ENCODE measurements around the gene TLE6. TPM values are rescaled to one million over a fixed set of nuclear protein-coding genes. Genes with fewer than 3 reads are reported as not detected.

The TLE6 gene
- polyA plus RNA-seq, 2 of the 4 experiments (the other 2 are of a cell fraction) = 3.1 to 4.2 TPM

DNA sequence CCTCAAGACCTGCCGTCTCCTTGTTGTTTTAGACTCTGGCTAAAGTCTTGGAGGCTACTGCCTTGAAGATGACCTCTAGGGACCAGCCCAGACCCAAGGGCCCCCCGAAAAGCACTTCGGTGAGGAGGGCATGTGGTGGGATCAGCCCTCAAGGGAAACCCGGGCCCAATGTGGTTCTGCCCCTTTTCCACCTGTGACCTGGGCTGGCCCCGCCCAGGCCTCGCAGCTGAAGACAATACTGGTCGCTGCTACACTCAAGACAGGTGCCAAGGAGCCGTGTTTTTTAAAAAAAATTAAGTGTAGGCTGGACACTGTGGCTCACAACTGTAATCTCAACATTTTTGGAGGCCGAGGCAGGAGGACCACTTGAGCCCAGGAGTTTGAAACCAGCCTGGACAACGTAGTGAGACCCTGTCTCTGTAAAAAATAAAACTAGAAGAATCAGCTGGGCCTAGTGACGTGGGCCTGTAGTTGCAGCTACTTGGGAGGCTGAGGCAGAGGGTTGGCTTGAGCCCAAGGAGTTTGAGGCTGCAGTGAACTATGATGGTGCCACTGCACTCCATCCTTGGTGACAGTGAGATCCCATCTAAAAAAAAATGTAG is 903 bp downstream of the TLE6 start:
- peak overlapping the region; percentile 48; the same call in 1 of the 3 replicates for H3K4me3 ChIP-seq
- CTCF ChIA-PET = interaction anchor here (1.4 to 3.7 kb wide), 3 partner anchors 16 to 58 kb away, joined by 7 to 17 read pairs (median 11); no protein-coding TSS in a partner anchor
- H3K4me1 ChIP-seq = peaks cover 8% of the 10 kb centered on the region; the same call in 2 of the 3 replicates
- POLR2A ChIA-PET = interaction anchor here (1.7 to 2.0 kb wide), 2 partner anchors 27 to 58 kb away, joined by 10 to 15 read pairs; no protein-coding TSS in a partner anchor
- WGBS (ENCODE audit: missing lambda C conversion rate) = 89% methylated on average over 11 of the region's 11 CpGs
- no peak for ATAC-seq
- no peak for TF ChIP-seq TFCP2L1 (CRISPR knock-in tag; IDR thresholded peaks at IDR 0.05)
- TF ChIP-seq, protein P1, sequence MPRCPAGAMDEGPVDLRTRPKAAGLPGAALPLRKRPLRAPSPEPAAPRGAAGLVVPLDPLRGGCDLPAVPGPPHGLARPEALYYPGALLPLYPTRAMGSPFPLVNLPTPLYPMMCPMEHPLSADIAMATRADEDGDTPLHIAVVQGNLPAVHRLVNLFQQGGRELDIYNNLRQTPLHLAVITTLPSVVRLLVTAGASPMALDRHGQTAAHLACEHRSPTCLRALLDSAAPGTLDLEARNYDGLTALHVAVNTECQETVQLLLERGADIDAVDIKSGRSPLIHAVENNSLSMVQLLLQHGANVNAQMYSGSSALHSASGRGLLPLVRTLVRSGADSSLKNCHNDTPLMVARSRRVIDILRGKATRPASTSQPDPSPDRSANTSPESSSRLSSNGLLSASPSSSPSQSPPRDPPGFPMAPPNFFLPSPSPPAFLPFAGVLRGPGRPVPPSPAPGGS (IDR thresholded peaks at IDR 0.05) = no peak
- TF ChIP-seq, protein P2, sequence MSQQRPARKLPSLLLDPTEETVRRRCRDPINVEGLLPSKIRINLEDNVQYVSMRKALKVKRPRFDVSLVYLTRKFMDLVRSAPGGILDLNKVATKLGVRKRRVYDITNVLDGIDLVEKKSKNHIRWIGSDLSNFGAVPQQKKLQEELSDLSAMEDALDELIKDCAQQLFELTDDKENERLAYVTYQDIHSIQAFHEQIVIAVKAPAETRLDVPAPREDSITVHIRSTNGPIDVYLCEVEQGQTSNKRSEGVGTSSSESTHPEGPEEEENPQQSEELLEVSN (IDR thresholded peaks at IDR 0.05; ENCODE audit: borderline replicate concordance, low read depth) = no peak
- no peak for TF ChIP-seq HDAC2 (IDR thresholded peaks at IDR 0.05)
- TF ChIP-seq FOXS1 (CRISPR knock-in tag; IDR thresholded peaks at IDR 0.05) = no peak
- TF ChIP-seq EHF (CRISPR knock-in tag; IDR thresholded peaks at IDR 0.05) = no peak
- TF ChIP-seq JUNB (IDR thresholded peaks at IDR 0.05) = no peak
- TF ChIP-seq RFX5 (IDR thresholded peaks at IDR 0.05) = no peak
- no peak for TF ChIP-seq GATA3 (IDR thresholded peaks at IDR 0.05; ENCODE audit: borderline replicate concordance)
- TF ChIP-seq CHD2 (IDR thresholded peaks at IDR 0.05; ENCODE audit: low read length, partially characterized antibody) = no peak
- no peak for DNase-seq (ENCODE audit: low read depth in 1 of 2, low spot score in 1 of 2)
- no peak for FAIRE-seq
- H3K4me2 ChIP-seq = peak overlapping the region; percentile 80
- H3K9me3 ChIP-seq = no peaks in the 10 kb centered on the region
- peak overlapping the region; percentile 76 to 88 for H3K27ac ChIP-seq

DNA sequence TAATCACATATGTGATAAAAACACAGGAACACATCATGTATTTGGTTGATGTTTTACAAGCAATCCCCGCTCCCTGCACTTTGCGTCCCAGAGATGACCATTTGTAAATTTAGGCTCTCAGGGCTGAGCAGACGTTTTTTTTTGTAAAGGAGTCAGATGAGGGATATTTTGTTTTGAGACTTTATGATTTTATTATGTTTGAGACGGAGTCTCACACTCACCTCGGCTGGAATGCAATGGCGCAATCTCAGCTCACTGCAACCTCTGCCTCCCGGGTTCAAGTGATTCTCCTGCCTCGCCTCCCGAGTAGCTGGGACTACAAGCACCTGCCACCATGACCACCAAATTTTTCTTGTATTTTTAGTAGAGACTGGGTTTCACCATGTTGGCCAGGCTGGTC is 1.4 kb downstream of the TLE6 start:
- Histone ChIP-seq H3K9me3 (no peaks in the 10 kb centered on the region), H3K4me2 (no peak overlapping the region), H3K4me3 (no peak overlapping the region), H3K27ac (no peak overlapping the region), H3K4me1 (peaks cover 8% of the 10 kb centered on the region; the same call in 2 of the 3 replicates)
- CTCF ChIA-PET = interaction anchor here (3.7 kb wide), 1 partner anchor 28 kb away, joined by 17 read pairs; no protein-coding TSS in a partner anchor
- no peak for FAIRE-seq
- DNase-seq (ENCODE audit: low read depth in 1 of 2, low spot score in 1 of 2) = no peak
- POLR2A ChIA-PET = no interaction called here
- TF ChIP-seq JUN (IDR thresholded peaks at IDR 0.05) (no peak), SMC3 (IDR thresholded peaks at IDR 0.05) (no peak), CBX2 (IDR thresholded peaks at IDR 0.05; ENCODE audit: borderline replicate concordance, low read depth) (no peak), MYC (IDR thresholded peaks at IDR 0.05; ENCODE audit: borderline replicate concordance, low read length) (no peak), HEYL (CRISPR knock-in tag; IDR thresholded peaks at IDR 0.05) (no peak), CHD2 (IDR thresholded peaks at IDR 0.05; ENCODE audit: low read length, partially characterized antibody) (no peak), PHF8 (IDR thresholded peaks at IDR 0.05; ENCODE audit: borderline replicate concordance, low read depth) (no peak), FOXS1 (CRISPR knock-in tag; IDR thresholded peaks at IDR 0.05) (no peak), FOSB (CRISPR knock-in tag; IDR thresholded peaks at IDR 0.05) (no peak)
- TF ChIP-seq, protein P3, sequence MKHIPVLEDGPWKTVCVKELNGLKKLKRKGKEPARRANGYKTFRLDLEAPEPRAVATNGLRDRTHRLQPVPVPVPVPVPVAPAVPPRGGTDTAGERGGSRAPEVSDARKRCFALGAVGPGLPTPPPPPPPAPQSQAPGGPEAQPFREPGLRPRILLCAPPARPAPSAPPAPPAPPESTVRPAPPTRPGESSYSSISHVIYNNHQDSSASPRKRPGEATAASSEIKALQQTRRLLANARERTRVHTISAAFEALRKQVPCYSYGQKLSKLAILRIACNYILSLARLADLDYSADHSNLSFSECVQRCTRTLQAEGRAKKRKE (CRISPR knock-in tag; IDR thresholded peaks at IDR 0.05; ENCODE audit: low read depth) = no peak
- TF ChIP-seq, protein P4, sequence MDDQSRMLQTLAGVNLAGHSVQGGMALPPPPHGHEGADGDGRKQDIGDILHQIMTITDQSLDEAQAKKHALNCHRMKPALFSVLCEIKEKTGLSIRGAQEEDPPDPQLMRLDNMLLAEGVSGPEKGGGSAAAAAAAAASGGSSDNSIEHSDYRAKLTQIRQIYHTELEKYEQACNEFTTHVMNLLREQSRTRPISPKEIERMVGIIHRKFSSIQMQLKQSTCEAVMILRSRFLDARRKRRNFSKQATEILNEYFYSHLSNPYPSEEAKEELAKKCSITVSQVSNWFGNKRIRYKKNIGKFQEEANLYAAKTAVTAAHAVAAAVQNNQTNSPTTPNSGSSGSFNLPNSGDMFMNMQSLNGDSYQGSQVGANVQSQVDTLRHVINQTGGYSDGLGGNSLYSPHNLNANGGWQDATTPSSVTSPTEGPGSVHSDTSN (IDR thresholded peaks at IDR 0.05) = no peak
- TF ChIP-seq, protein P1 (IDR thresholded peaks at IDR 0.05) = no peak
- WGBS (ENCODE audit: missing lambda C conversion rate) = 77% methylated on average over 9 of the region's 9 CpGs
- ATAC-seq = no peak
